HG03457 (cell line): Measurements from ENCODE around the gene PKP2.

Source experiments
- ATAC-seq: cut with Tn5 transposase; IDR thresholded peaks from one replicate; pipeline ENCODE4 v1.9.1; 2021; ENCODE audit warnings: moderate number of reproducible peaks; ENCODE audit not compliant: unreplicated experiment

Gene PKP2

DNA sequence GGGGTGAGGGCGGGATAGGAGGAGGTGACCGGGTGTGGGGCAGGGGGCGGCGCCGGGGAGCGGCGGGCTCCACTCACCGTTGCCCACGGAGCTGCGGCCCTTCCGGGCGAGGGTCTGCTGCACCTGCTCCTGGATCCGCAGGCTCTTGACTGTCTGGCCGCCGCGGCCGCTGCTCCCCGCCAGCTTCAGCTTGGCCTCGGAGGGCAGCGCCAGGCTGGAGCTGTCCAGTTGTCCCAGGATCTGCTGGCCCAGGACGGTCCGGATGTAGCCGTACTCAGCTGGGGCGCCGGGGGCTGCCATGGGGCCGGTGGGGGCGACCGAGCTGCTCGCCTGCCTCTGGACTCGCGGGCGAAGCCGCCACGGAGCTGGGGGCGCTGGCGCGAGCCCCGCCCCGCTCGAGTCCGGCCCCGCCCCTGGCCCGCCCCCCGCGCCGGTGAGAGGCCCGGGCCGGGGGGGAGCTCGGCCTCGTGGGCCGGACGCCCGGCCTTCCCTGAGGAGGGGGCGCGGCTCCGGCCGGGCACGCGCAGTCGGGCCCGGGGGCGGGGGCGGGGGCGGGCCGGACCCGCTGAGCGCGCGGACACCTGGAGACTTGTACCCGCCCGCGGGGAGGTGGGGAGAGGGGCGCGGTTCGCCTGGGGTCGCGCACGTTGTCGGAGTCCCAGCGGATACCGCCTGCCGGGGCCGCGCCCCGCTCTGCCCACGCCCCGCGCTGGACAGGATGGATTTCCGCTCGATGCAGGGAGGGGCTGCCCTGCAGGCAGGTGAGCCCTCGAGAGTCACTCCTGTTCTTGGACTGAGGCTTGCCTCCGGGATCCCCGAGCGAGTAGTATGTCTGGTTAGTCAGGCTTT is at the start of gene PKP2:
Gene PKP2 (minus strand): TSS at position 346 of the 849 bp plus-strand sequence. CDS start 46 bp downstream, at position 300.
- no peak for ATAC-seq

GRCh38 chr12:32944195-32944594 is 47.6 kb upstream of the PKP2 start:
- ATAC-seq, result no peak

DNA sequence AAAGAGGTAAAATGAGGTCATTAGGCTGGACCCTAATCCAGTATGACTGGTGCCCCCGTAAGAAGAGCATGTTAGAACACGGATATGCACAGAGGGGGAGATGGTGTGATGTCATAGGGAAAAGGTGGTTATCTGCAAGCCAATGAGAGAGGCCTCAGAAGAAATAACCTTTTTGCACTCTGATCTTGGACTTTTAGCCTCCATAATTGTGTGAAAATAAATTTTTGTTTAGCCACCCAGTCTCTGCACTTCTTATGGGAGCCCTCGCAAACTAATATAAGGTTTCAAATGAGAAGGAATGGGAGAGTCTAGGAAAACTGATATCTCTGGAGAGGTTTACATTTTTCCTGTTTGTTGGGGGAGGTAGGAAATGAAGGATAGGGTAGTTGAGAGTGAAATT is 43.2 kb upstream of the PKP2 start:
- no peak for ATAC-seq

DNA sequence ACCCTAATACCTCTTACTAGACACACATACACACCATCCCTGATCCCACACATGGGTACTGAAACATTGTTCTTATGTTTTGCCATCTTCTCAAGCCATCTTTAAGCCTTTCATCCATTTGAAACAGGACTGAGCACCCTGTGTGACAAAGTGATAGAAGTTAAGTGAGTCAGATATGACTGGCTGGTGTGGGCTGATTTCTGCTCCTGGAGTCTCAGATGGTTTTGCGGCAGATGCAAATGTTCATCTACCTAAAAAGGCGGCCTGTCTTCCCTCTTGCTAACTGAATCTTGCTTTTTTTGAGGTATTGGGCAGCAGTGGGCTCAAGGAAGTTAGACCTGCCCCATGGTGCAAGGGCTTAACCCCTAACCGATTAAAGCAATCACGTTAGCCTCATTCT is 30.4 kb upstream of the PKP2 start:
- ATAC-seq, result no peak

DNA sequence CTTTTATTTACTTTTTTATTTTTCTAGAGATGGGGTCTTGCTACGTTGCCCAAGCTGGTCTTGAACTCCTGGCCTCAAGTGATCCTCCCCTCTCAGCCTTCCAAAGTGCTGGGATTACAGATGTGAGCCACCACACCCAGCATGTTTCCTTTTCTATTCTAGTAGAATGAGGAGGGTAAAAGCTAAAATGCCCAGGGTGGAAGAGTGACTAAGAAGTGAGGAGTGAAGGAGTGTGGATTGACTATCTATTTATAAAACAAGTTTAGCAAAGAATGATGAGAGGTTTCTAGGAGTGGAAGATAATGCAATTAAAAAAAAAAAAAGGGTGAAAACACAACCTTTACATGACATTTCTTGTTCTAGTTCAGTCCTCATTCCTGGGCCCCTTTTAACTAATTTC is 29.8 kb upstream of the PKP2 start:
- ATAC-seq, result no peak

- ATAC-seq, result no peak
Measured at GRCh38 chr12:32922546-32923297, 26.1 kb upstream of the PKP2 start.

DNA sequence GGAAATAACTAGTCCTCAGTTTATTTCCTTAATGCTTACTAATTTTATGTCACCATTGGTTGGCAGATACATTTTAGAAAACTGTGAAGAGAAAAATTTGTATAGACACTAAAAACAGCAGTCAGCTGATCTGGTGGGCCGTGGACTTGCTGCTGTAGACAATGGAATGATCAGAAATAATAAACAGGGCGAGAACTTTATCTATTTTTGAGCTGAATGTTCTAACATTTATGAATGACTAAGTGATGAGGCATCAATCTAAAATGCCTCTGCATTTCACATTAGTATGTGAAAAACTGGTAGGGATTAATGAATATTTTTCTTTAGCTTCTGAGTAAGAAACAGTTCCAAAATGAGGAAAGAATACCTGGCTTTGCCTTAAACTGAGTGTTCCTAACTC is 24.8 kb upstream of the PKP2 start:
- no peak for ATAC-seq

DNA sequence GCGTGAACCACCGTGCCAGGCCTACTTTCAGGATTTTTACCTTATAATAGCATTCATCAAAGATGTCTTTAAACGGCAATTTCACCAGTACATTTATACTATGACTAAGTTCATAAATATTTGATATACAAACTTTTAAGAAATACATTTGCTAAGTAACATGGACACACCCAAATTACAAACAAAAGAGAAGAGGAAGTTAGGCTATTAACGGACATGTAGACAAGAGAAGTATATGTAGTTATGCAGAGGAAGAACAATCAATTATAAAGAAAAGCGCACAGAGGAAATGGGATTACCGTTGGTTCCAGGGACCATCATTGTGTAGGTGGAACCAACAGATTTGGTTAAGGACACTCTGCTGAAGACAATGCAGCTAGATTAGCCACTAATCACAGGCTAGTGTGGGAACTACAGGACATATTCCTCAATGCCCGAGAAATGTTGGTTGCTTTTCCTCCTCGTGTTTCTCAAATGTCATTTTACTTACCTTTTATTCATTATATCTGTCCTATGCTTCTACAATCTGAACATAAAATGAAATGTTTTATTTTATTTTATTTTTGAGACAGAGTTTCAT is 24.0 kb upstream of the PKP2 start:
- no peak for ATAC-seq

- no peak for ATAC-seq
Measured at GRCh38 chr12:32918890-32919801, 22.6 kb upstream of the PKP2 start.

DNA sequence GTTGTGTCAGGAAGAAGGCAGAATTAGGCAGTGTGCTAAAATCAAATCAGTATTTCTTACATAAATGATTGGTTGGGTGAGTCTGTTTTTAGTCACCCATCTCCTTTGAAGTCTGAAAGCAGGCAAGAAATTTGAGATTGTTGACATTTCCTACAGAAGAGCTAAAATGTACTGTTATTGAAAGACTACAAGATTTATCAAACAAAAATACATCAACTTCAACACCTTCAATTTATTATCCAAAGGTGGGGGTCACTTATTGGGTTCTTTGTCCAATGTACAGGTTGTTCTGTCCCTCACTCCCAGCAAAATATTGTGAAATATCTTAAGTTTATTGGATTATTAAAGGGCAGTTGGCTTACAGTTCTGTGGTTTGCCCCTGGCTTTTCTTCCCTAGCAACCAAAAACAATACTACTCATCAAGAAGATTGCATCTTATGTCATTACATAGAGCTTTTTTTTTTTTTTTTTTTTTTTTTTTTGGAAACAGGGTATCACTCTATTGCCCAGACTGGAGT is 20.6 kb upstream of the PKP2 start:
- no peak for ATAC-seq

GRCh38 chr12:32907898-32908476 is 11.4 kb upstream of the PKP2 start:
- no peak for ATAC-seq

- no peak for ATAC-seq
Measured at GRCh38 chr12:32907166-32907565, 10.6 kb upstream of the PKP2 start.

DNA sequence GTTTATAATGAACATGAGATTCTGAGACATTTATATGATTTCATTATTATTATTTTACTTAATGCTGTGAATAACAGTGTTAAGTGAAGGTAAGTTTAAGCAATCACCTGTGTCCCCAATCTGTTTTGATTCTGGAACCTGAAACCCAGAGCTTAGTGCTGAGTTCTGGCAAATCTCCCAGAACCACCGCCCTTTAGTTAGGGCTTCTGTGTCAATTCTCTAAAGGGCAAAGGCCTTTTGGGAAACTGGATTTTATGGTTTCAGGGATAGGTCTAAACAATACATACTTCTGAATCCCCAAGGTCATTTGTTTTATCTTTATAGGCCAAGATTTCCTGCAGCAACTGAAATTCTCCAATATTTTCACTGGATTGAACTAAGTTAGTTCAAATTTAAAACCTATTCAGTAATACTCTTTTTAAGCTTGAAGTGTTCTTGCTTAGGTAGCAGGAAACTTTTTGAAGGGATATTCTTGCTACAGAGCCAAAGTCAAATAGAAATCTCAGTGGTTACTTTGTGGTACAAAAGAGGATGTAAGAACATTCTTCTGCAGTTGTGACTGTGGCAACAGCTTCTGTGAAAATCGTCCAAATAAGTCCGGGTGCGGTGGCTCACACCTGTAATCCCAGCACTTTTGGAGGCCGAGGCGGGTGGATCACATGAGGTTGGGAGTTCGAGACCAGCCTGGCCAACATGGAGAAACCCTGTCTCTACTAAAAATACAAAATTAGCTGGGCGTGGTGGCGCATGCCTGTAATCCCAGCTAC is 10.0 kb upstream of the PKP2 start:
- peak; percentile 98 for ATAC-seq

DNA sequence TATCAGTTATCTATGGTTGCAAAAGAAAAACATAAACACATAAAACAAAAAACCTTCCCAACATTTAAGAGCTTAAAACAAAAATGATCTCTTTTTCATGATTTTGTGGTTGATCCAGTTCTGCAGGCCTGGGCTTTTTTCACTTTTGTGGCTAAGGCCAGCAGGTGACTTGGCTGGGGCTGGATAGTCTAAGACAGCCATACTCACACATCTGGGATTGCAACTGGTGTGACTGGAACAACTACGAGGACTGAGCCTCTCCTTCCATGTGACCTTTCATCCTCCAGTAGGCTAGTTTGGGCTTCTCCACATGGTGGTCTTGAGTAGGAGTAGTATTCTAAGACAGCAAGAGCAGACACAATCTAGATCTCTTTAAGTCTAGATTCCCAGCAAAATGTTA is 7.2 kb upstream of the PKP2 start:
- ATAC-seq, result no peak

- ATAC-seq, result no peak
Measured at GRCh38 chr12:32903318-32903717, 6.7 kb upstream of the PKP2 start.

- ATAC-seq, result no peak
Measured at GRCh38 chr12:32902287-32902997, 5.9 kb upstream of the PKP2 start.

- ATAC-seq, result no peak
Measured at GRCh38 chr12:32901553-32901952, 5.0 kb upstream of the PKP2 start.

- no peak for ATAC-seq
Measured at GRCh38 chr12:32897687-32898573, 1.4 kb upstream of the PKP2 start.
